ENCODE measurements around the gene EPN2. TPM values are rescaled to one million over a fixed set of nuclear protein-coding genes. Genes with fewer than 3 reads are reported as not detected.

Gene EPN2
- polyA plus RNA-seq, 1 of the 3 experiments (the other 2 are of a cell fraction) = 38.9 TPM

- Histone ChIP-seq H3K9me3 (no peaks in the 10 kb centered on the region), H3K4me1 (ENCODE audit: control insufficient read depth in 1 of 2, insufficient read depth in 2 of 2, low read depth in 1 of 2, low read length in 1 of 2) (peaks cover 23 to 29% of the 10 kb centered on the region in 2 experiments; a peak in 2 of 4 replicates), H3K9me2 (no peaks in the 10 kb centered on the region), H4K20me1 (ENCODE audit: insufficient read depth) (peaks cover 81% of the 10 kb centered on the region), H3K9ac (no peak overlapping the region), H3K27ac (ENCODE audit: low read depth in 2 of 2, low read length in 1 of 2) (no peak overlapping the region), H3K79me2 (ENCODE audit: insufficient read depth) (peaks cover 92% of the 10 kb centered on the region), H3K36me3 (replicated peaks in 1 of 2; ENCODE audit: control insufficient read depth in 1 of 2, insufficient read depth in 2 of 2, low read length in 1 of 2) (peaks cover 0 to 4% of the 10 kb centered on the region in 2 experiments), H2AFZ (ENCODE audit: low read depth) (no peak overlapping the region), H3K4me3 (ENCODE audit: low read depth in 2 of 2, low read length in 1 of 2) (no peak overlapping the region), H3F3A (replicated peaks; ENCODE audit: insufficient read depth) (peaks cover 10% of the 10 kb centered on the region), H3K27me3 (ENCODE audit: insufficient read depth) (no peaks in the 10 kb centered on the region), H3K4me2 (no peak overlapping the region)
- ChIA-PET CTCF (interaction anchor here (1.1 kb wide), 2 partner anchors 25 to 118 kb away, joined by 3 to 4 read pairs; partner anchors contain the start of gene B9D1), POLR2A (no interaction called here)
- DNase-seq = no peak
- 91% methylated on average over 8 of the region's 8 CpGs for WGBS (ENCODE audit: low lambda C conversion rate)
- TF ChIP-seq POLR2AphosphoS5 (IDR thresholded peaks at IDR 0.05; ENCODE audit: low read depth, low read length) (no peak), NRF1 (IDR thresholded peaks at IDR 0.05; ENCODE audit: low read depth, low read length) (no peak), TAF1 (IDR thresholded peaks at IDR 0.05; ENCODE audit: borderline replicate concordance, low read depth, low read length) (no peak), RAD21 (IDR thresholded peaks at IDR 0.05; ENCODE audit: low read length) (no peak)
Observed at GRCh38 chr17:19244357-19244756, 7.2 kb downstream of the EPN2 start.

GRCh38 chr17:19244781-19245180 is 7.6 kb downstream of the EPN2 start:
- Histone ChIP-seq H3F3A (replicated peaks; ENCODE audit: insufficient read depth) (peaks cover 10% of the 10 kb centered on the region), H3K9me2 (no peaks in the 10 kb centered on the region), H3K27ac (ENCODE audit: low read depth in 2 of 2, low read length in 1 of 2) (no peak overlapping the region), H2AFZ (ENCODE audit: low read depth) (no peak overlapping the region), H3K27me3 (ENCODE audit: insufficient read depth) (no peaks in the 10 kb centered on the region), H3K9ac (no peak overlapping the region), H3K9me3 (no peaks in the 10 kb centered on the region), H3K4me2 (no peak overlapping the region), H3K4me1 (ENCODE audit: control insufficient read depth in 1 of 2, insufficient read depth in 2 of 2, low read depth in 1 of 2, low read length in 1 of 2) (peaks cover 26 to 27% of the 10 kb centered on the region in 2 experiments; a peak in 2 of 4 replicates), H3K4me3 (ENCODE audit: low read depth in 2 of 2, low read length in 1 of 2) (no peak overlapping the region), H3K36me3 (replicated peaks in 1 of 2; ENCODE audit: control insufficient read depth in 1 of 2, insufficient read depth in 2 of 2, low read length in 1 of 2) (peaks cover 0 to 1% of the 10 kb centered on the region in 2 experiments), H4K20me1 (ENCODE audit: insufficient read depth) (peaks cover 81% of the 10 kb centered on the region), H3K79me2 (ENCODE audit: insufficient read depth) (peaks cover 92% of the 10 kb centered on the region)
- DNase-seq = no peak
- CTCF ChIA-PET = interaction anchor here (0.7 to 1.1 kb wide), 3 partner anchors 16 to 118 kb away, joined by 3 to 5 read pairs (median 4); partner anchors contain the start of gene B9D1
- POLR2A ChIA-PET = no interaction called here
- 90% methylated on average over 3 of the region's 3 CpGs for WGBS (ENCODE audit: low lambda C conversion rate)
- no peak for TF ChIP-seq USF2 (IDR thresholded peaks at IDR 0.05; ENCODE audit: borderline replicate concordance, low read depth, low read length)
- TF ChIP-seq TAF1 (IDR thresholded peaks at IDR 0.05; ENCODE audit: borderline replicate concordance, low read depth, low read length) = no peak
- no peak for TF ChIP-seq NFIC (IDR thresholded peaks at IDR 0.05; ENCODE audit: borderline replicate concordance)
- no peak for TF ChIP-seq SMC3 (IDR thresholded peaks at IDR 0.05; ENCODE audit: low read depth, low read length)
- no peak for TF ChIP-seq REST (IDR thresholded peaks at IDR 0.05; ENCODE audit: low read depth, low read length)
- no peak for TF ChIP-seq PBX3 (IDR thresholded peaks at IDR 0.05)
- no peak for TF ChIP-seq RXRA (IDR thresholded peaks at IDR 0.05; ENCODE audit: borderline replicate concordance, low read depth)
- TF ChIP-seq TCF12 (IDR thresholded peaks at IDR 0.05) = no peak
- TF ChIP-seq FOSL2 (IDR thresholded peaks at IDR 0.05; ENCODE audit: borderline replicate concordance, low read depth) = no peak
- no peak for TF ChIP-seq IRF3 (IDR thresholded peaks at IDR 0.05; ENCODE audit: low read depth, low read length)

All from SK-N-SH (cell line).